Omental fat pad (tissue), 4 donors: ENCODE measurements around the gene KLRG1. TPM values are rescaled to one million over a fixed set of nuclear protein-coding genes. Genes with fewer than 3 reads are reported as not detected.
A peak's percentile ranks its signal among the peaks of the same experiment; 100 is the strongest.

ENCODE experiments used
- ATAC-seq: fragments of 150-250 bp; one replicate; pipeline ENCODE4 v1.9.1; 2016; ENCODE audit warnings: mild to moderate bottlenecking, moderate library complexity; ENCODE audit not compliant: low FRiP score
- DNase-seq: peaks from one replicate; pipeline ENCODE4 v3.0.0-alpha.2; 2019; ENCODE audit warnings: low spot score
- CTCF ChIP-seq, 3 donors: fragments of 450-650 bp; IDR thresholded peaks; one replicate each; pipeline ENCODE4 v1.5.1; 2016 to 2017; ENCODE audit warnings: antibody characterized with exemption in 3 of 3, mild to moderate bottlenecking in 3 of 3, moderate library complexity in 2 of 3
- total RNA-seq, 4 donors: library from RNA; depleted of rRNA; stranded (reverse); fragments of >200 nt; gene quantifications; one replicate each; pipeline ENCODE4 v1.1.0, GENCODE V29; 2016

The KLRG1 gene
- total RNA-seq, 4 donors from 2014 or later: 2.3 to 17.0 (median 6.3) TPM

GRCh38 chr12:8949342-8950220, 39.8 kb upstream of the KLRG1 start, which contains the start of gene M6PR:
Gene M6PR, minus strand, starts transcription at chr12:8949645. Its CDS starts 3,241 bp downstream, at chr12:8946404.
- no peak for TF ChIP-seq CTCF (IDR thresholded peaks at IDR 0.05)
- peak; percentile 95 for ATAC-seq
- DNase-seq: peak; percentile 69

GRCh38 chr12:8950221-8950527, 39.2 kb upstream of the KLRG1 start:
- no peak for TF ChIP-seq CTCF (IDR thresholded peaks at IDR 0.05)
- no peak for DNase-seq
- peak; percentile 5 for ATAC-seq

GRCh38 chr12:8950702-8951478, 38.5 kb upstream of the KLRG1 start:
- no peak for DNase-seq
- TF ChIP-seq CTCF (IDR thresholded peaks at IDR 0.05): no peak
- ATAC-seq: no peak

GRCh38 chr12:8951744-8952143, 37.6 kb upstream of the KLRG1 start:
- ATAC-seq: no peak
- no peak for DNase-seq
- no peak for TF ChIP-seq CTCF (IDR thresholded peaks at IDR 0.05)

GRCh38 chr12:8953773-8954402, 35.5 kb upstream of the KLRG1 start:
- ATAC-seq (no peak), DNase-seq (no peak)
- TF ChIP-seq CTCF (IDR thresholded peaks at IDR 0.05): no peak

GRCh38 chr12:8956073-8956472, 33.3 kb upstream of the KLRG1 start:
- DNase-seq: no peak
- no peak for TF ChIP-seq CTCF (IDR thresholded peaks at IDR 0.05)
- ATAC-seq: no peak
